Karpas-422 (cell line): ENCODE measurements around the gene ARHGAP1. TPM values are rescaled to one million over a fixed set of nuclear protein-coding genes. Genes with fewer than 3 reads are reported as not detected.

Experiments used
- DNase-seq: peaks from one replicate; pipeline ENCODE4 v3.0.0-alpha.2; 2015
- H2AFZ ChIP-seq: fragments of 200-600 bp; sonication (generic); 2 replicates; pipeline ENCODE4 v1.6.1; 2014; ENCODE audit warnings: antibody characterized with exemption, low read length, mixed read lengths
- H3K27ac ChIP-seq: fragments of 200-600 bp; sonication (generic); 2 replicates; pipeline ENCODE4 v1.5.1; 2014; ENCODE audit warnings: mild to moderate bottlenecking, low read length, moderate library complexity
- H3K27me3 ChIP-seq: fragments of 200-600 bp; sonication (generic); 2 replicates; pipeline ENCODE4 v1.6.1; 2014; ENCODE audit warnings: low read length, mixed read lengths
- H3K36me3 ChIP-seq: fragments of 200-600 bp; sonication (generic); 2 replicates; pipeline ENCODE4 v1.6.1; 2014; ENCODE audit warnings: low read length, mixed read lengths; ENCODE audit not compliant: insufficient read depth
- H3K4me1 ChIP-seq: fragments of 200-600 bp; sonication (generic); 2 replicates; pipeline ENCODE4 v1.6.1; 2014; ENCODE audit warnings: mild to moderate bottlenecking, low read length, mixed read lengths
- H3K4me2 ChIP-seq: fragments of 200-600 bp; sonication (generic); 2 replicates; pipeline ENCODE4 v1.6.1; 2014; ENCODE audit warnings: low read length, low read depth, mild to moderate bottlenecking; ENCODE audit not compliant: poor library complexity, severe bottlenecking
- H3K4me3 ChIP-seq: fragments of 200-600 bp; sonication (generic); 2 replicates; pipeline ENCODE4 v1.5.1; 2014; ENCODE audit warnings: mild to moderate bottlenecking, antibody characterized with exemption, low read length, mixed read lengths
- H3K79me2 ChIP-seq: fragments of 200-600 bp; sonication (generic); 2 replicates; pipeline ENCODE4 v1.6.1; 2014; ENCODE audit warnings: mild to moderate bottlenecking, low read length, mixed read lengths
- H3K9ac ChIP-seq: fragments of 200-600 bp; sonication (generic); 2 replicates; pipeline ENCODE4 v1.6.0; 2014; ENCODE audit warnings: low read length
- H3K9me2 ChIP-seq: fragments of 200-600 bp; sonication (generic), shearing (Covaris generic); replicated peaks from 2 replicates; pipeline ENCODE4 v1.6.0; 2014; ENCODE audit warnings: mild to moderate bottlenecking, low read length, moderate library complexity; ENCODE audit not compliant: insufficient read depth
- H3K9me3 ChIP-seq: fragments of 300-700, 200-600 bp; sonication (generic); 2 replicates; pipeline ENCODE4 v1.6.1; 2014; ENCODE audit warnings: low read length, mixed read lengths
- H4K20me1 ChIP-seq: fragments of 200-600 bp; sonication (generic); 2 replicates; pipeline ENCODE4 v1.6.1; 2014; ENCODE audit warnings: mild to moderate bottlenecking, antibody characterized with exemption, low read length, low read depth; ENCODE audit not compliant: insufficient read depth
- total RNA-seq: library from RNA; depleted of rRNA; stranded (reverse); fragments of >200 nt; shearing (Covaris generic); gene quantifications from 2 replicates; pipeline ENCODE4 v1.2.3, GENCODE V29; 2014; ENCODE audit warnings: low replicate concordance; rRNA removed

Gene ARHGAP1
- total RNA-seq, 1 experiment from 2014 or later: 23.4 TPM

- Histone ChIP-seq H2AFZ (no peak overlapping the region), H3K79me2 (peaks cover 29% of the 10 kb centered on the region; the same call in 1 of the 2 replicates), H3K36me3 (peaks cover 9% of the 10 kb centered on the region), H4K20me1 (no peaks in the 10 kb centered on the region), H3K27ac (no peak overlapping the region), H3K4me3 (no peak overlapping the region), H3K27me3 (no peaks in the 10 kb centered on the region), H3K9ac (no peak overlapping the region), H3K9me3 (no peaks in the 10 kb centered on the region), H3K9me2 (no peaks in the 10 kb centered on the region), H3K4me1 (no peaks in the 10 kb centered on the region), H3K4me2 (no peak overlapping the region)
- no peak for DNase-seq
These were observed 66.9 kb downstream of the ARHGAP1 start for GRCh38 chr11:46633291-46634217.

GRCh38 chr11:46632502-46632901 is 67.9 kb downstream of the ARHGAP1 start:
- no peaks in the 10 kb centered on the region for H3K4me1 ChIP-seq
- no peaks in the 10 kb centered on the region for H3K27me3 ChIP-seq
- H2AFZ ChIP-seq: no peak overlapping the region
- H3K9me2 ChIP-seq: no peaks in the 10 kb centered on the region
- H3K4me2 ChIP-seq: no peak overlapping the region
- H3K4me3 ChIP-seq: no peak overlapping the region
- H3K79me2 ChIP-seq: peaks cover 20% of the 10 kb centered on the region; the same call in 1 of the 2 replicates
- H3K9ac ChIP-seq: no peak overlapping the region
- H3K9me3 ChIP-seq: no peaks in the 10 kb centered on the region
- no peak overlapping the region for H3K27ac ChIP-seq
- H3K36me3 ChIP-seq: peaks cover 9% of the 10 kb centered on the region
- DNase-seq: no peak
- no peaks in the 10 kb centered on the region for H4K20me1 ChIP-seq

DNA sequence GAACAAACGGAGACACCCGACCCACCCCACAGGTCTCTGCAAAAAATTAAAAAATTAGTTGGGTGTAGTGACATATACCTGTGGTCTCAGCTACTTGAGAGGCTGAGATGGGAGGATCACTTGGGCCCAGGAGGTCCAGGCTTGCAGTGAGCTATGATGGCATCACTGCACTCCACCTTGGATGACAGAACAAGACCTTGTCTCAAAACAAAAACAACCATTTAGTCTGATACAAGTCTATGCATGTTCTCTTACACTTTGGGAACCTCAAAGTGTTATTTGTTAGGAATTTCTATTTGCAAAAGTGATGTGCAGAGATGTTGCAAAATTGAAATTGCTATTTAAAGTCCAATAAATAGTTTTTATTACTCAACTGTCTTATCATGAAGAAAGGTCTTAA is 68.7 kb downstream of the ARHGAP1 start:
- Histone ChIP-seq H2AFZ (no peak overlapping the region), H3K4me3 (no peak overlapping the region), H4K20me1 (no peaks in the 10 kb centered on the region), H3K9me2 (no peaks in the 10 kb centered on the region), H3K27ac (no peak overlapping the region), H3K9ac (no peak overlapping the region), H3K79me2 (peaks cover 16% of the 10 kb centered on the region; the same call in 1 of the 2 replicates), H3K36me3 (peaks cover 6% of the 10 kb centered on the region), H3K27me3 (no peaks in the 10 kb centered on the region), H3K9me3 (no peaks in the 10 kb centered on the region), H3K4me2 (no peak overlapping the region), H3K4me1 (no peaks in the 10 kb centered on the region)
- DNase-seq: no peak

DNA sequence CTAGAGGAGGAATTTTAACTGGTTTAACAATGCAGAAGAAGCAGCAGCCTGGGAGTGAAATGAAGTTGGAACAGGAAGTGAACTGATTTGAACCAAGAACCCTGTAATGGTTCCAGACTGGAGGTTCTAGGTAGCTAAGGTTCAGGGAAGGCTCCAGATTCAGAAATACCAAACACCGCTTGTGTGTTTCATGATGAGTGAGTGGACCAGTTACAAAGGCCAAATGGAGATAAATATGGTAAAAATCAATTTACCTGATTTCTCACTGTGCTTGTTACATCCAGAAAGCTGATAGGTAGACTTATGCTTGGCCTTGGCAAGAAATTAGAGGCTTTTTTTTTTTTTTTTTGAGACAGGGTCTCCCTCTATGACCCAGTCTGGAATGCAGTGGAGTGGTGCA is 70.2 kb downstream of the ARHGAP1 start:
- no peaks in the 10 kb centered on the region for H4K20me1 ChIP-seq

GRCh38 chr11:46628961-46629360 is 71.5 kb downstream of the ARHGAP1 start:
- Histone ChIP-seq H3K4me3 (no peak overlapping the region), H3K9me3 (no peaks in the 10 kb centered on the region), H4K20me1 (no peaks in the 10 kb centered on the region), H3K27me3 (no peaks in the 10 kb centered on the region), H3K4me2 (no peak overlapping the region), H3K36me3 (peaks cover 13% of the 10 kb centered on the region), H3K9ac (no peak overlapping the region), H3K4me1 (no peaks in the 10 kb centered on the region), H3K79me2 (peaks cover 29% of the 10 kb centered on the region), H3K27ac (no peak overlapping the region), H2AFZ (no peak overlapping the region), H3K9me2 (no peaks in the 10 kb centered on the region)
- no peak for DNase-seq

More for the DNA sequence above, 70.2 kb downstream of the ARHGAP1 start:
- no peak for DNase-seq
- no peaks in the 10 kb centered on the region for H3K27me3 ChIP-seq
- H2AFZ ChIP-seq: no peak overlapping the region
- H3K9me3 ChIP-seq: no peaks in the 10 kb centered on the region
- H3K4me1 ChIP-seq: no peaks in the 10 kb centered on the region
- H3K4me2 ChIP-seq: no peak overlapping the region
- H3K27ac ChIP-seq: no peak overlapping the region
- no peak overlapping the region for H3K9ac ChIP-seq
- no peak overlapping the region for H3K4me3 ChIP-seq
- peaks cover 21% of the 10 kb centered on the region; the same call in 1 of the 2 replicates for H3K79me2 ChIP-seq
- H3K9me2 ChIP-seq: no peaks in the 10 kb centered on the region
- peaks cover 12% of the 10 kb centered on the region for H3K36me3 ChIP-seq

Other genes starting within 250 kb of the ARHGAP1 start
- gene AMBRA1, start 106.6 kb downstream of the ARHGAP1 start, total RNA-seq: 26.2 and 30.3 TPM in 2 replicates
- gene HARBI1, start 83.4 kb downstream of the ARHGAP1 start, total RNA-seq: 3.8 and 4.0 TPM in 2 replicates
- gene ATG13, start 83.1 kb downstream of the ARHGAP1 start, total RNA-seq: 77.4 and 79.2 TPM in 2 replicates
- 5.1 and 7.4 TPM in 2 replicates for gene ZNF408, start 412 bp upstream of the ARHGAP1 start, total RNA-seq
- not detected in 2 replicates for gene F2, start 18.6 kb upstream of the ARHGAP1 start, total RNA-seq
- 70.0 and 82.2 TPM in 2 replicates for gene CKAP5, start 145.7 kb upstream of the ARHGAP1 start, total RNA-seq
- 2.6 and 3.9 TPM in 2 replicates for gene LRP4, start 217.9 kb upstream of the ARHGAP1 start, total RNA-seq
- gene CSTPP1, start 236.1 kb upstream of the ARHGAP1 start, total RNA-seq: 61.1 and 78.4 TPM in 2 replicates